Activated T-helper 1 cell treated with anti-CD3 and anti-CD28 coated beads, Interleukin-2, amount 50 U/mL, for 16 hours (primary cell): Measurements from ENCODE around the gene RNGTT.
"Not testable (repeated sequence)": the region's sequence is repeated elsewhere in the genome, so short reads cannot be mapped to it uniquely, and the experiment has no call there.

Experiments used
- DNase-seq, 2 donors: peaks; one replicate each; pipeline ENCODE4 v3.0.0-alpha.2; 2020; ENCODE audit warnings: low read depth in 1 of 2, low spot score in 1 of 2

The RNGTT gene

DNA sequence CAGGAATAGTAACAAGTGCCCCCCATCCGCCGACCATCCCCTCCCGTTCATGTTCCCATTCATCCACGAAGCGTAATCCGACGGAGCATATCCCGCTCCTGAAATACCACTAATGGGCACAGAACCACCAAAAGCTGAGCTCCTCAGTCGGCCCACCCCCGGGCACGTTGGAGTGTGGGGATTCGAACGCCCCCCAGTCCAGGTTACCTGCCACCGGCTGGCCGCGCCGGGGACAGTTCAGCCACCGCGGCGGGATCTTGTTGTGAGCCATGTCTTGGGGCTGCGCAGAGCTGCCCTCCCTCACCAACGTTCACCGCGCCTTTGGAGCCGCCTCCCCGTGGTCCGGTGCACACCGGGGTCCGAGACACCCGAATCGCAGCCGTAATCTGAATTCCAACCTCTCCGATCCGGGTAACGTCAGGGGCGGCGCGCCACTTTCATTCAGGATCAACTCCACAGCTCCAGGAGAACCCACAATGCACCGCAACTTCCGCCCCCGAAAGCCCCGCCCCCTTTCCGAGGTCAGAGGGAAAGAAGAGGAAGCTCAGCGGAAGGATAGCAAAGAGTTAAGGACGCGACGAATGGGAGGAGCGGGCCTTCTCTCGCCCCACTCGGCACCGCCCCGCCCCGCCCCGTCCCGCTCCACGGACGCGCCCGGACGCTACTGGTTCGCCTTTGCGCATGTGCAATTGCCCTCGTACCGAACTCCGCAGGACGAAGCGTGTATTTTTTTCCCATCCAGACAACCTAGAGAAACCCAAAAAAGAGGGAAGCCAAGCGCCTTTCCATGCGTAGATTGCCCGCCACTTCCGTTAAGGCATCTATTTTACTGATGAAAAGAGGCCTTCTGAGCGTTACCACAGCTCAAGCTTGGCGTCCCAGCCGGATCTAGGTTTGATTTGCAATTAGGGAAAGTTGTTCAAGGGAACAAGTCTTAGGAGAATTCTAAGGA lies at the start of gene RNGTT:
RNGTT (minus strand) TSS at position 480 of the 952 bp plus-strand sequence; CDS start at position 271, 209 bp downstream.
- DNase-seq = peak; percentile 96 to 97

DNA sequence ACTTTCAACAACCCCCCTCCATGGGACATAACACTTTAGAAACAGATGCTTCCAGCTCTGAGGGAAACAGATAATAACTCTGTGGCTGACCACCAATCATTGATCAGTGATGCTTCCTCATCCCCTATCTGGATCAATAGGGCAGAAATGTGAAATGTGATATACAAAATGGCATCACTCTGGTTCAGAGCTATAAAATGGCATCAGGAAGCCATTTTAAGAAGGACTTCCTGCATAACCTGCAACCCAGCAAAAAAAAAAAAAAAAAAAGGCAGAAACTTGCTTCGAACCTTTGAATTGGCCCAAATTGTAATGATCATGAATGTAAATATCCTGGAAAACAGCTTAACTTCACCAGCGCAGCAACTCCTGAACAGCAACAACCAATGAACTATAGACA lies 48.0 kb upstream of the RNGTT start:
- no peak for DNase-seq

DNA sequence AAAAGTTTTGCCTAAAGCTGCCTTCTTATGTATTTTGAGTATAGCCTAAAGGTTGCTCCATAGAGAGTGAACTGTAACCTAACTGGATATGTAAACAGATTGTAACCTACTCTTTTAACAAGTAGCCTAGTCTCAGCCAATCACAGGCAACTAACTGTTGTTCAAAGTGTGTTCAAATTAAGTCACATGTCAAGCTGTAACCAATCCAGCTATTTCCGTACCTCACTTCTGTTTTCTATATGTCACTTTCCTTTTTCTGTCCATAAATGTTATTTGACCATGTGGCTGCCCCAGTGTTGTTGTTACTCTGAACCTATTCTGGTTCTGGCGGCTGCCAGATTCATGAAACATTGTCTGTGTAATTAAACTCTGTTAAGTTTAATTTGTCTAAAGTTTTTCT lies 47.4 kb upstream of the RNGTT start:
- DNase-seq = no peak

DNA sequence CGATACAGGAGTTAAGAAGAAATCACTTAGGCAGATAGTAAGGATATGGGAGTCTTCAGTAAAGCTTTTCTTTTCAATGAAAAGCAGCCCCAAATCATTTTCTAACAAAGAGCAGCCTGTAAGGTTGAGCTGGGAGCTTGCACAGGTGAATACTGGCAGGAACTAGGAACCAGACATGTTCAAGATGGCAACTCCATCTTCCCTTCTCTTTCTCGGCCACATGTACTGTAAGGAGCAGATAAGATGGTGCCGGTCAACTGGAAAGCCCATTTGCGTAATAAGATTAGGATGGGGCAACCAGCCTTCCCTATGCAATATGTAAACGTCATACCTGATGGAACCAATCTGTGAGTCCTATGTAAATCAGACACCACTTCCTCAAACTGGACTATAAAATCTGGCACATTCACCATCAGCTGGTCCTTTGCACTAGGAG lies 46.2 kb upstream of the RNGTT start:
- DNase-seq = no peak

DNA sequence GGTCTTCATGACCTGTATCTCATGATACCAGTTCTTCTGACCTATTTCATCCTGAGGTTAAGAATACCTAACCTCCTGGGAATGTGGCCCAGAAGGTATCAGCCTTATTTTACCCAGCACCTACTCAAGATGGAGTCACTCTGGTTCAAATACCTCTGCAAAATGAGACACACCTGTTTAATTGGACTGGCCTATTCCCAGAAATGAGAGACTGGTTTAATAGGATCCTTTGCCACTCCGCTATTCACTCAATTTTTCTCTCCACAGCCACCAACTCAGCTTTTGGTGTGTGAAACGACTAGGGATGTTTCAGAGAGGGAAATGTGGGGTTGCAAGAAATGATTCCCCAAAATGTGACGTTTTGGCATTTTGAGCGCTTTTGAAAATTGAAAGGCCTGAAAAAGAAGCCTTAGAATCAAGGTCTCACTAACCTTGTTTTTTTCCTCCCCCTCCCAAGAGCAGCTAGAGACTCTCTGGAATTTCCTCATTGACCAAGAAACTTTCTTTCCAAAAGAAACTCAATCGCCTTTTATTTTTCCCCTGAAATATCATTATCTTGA lies 45.5 kb upstream of the RNGTT start:
- no peak for DNase-seq

DNA sequence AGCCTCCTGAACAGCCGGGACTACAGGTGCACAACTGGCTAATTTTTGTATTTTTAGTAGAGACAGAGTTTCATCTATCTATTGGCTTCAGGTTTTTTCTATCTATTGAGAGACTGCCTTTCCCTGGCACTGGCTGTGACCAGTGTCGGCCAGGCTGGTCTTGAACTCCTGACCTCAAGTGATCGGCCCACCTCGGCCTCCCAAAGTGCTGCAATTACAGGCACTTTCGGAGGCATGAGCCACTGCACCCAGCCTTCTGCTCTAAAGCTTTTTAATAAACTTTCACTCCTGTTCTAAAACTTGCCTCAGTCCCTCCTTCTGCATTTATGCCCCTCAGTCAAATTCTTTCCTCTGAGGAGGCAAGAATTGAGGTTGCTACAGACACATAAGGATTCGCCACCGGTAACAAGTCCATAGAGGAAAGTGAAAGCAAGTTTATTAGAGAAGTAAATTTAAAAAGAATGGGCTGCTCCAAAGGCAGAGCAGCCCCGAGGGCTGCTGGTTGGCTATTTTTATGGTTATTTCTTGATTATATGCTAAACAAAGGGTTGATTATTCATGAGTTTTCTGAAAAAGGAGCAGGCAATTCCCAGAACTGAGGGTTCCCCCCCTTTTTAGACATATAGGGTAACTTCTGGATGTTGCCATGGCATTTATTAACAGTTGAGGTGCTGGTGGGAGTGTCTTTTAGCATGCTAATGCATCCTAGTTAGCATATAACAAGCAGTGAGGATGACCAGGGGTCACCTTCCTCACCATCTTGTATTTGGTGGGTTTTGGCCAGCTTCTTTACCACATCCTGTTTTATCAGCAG lies 44.8 kb upstream of the RNGTT start:
- no peak for DNase-seq

DNA sequence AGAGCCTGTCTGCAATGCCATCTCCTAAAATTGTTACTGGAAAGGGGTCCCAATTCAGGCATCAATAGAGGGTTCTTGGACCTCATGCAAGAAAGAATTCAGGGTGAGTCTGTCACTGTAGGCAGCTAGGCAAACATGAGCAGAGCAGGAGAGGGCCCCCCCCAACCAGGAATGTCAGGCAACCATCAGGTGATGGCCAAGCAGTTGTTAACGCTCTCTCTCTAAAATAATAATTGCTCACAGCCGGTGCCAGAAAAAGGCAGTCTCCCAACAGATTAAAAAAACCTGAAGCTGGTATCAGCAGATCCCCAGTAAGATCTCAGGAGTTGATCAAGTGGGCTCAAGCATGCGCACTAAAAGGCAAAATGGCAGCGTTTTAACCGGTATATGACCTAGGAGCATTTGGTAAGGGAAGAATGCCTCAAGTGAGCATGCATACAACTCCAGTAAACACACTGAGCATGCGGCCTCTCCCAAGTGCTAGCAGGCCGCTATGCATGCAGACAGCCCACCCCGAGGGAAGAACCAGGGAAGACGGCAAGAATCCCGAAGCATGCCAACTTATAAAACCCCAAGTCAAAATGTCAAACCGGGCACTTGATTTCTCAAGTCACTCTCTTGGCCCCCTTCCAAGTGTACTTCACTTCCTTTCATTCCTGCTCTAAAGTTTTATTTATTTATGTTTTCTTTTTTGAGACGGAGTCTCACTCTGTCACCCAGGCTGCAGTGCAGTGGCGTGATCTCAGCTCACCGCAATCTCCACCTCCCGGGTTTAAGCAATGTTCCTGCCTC lies 44.0 kb upstream of the RNGTT start:
- no peak for DNase-seq

DNA sequence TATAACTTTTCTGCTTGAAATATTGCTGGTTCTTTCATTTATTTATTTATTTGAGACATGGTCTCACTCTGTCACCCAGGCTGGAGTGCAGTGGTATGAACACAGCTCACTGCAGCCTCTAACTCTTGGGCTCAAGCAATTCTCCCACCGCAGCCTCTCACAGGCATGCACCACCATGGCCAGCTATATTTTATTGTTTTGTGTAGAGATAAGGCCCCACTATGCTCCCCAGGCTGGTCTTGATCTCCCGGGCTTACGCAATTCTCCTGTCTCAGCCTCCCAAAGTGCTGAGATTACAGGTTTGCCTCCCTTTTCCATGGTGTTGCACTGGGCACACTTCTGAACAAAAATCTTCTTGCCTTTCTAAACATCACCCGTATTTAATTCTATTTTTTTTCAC lies 39.1 kb upstream of the RNGTT start:
- no peak for DNase-seq

DNA sequence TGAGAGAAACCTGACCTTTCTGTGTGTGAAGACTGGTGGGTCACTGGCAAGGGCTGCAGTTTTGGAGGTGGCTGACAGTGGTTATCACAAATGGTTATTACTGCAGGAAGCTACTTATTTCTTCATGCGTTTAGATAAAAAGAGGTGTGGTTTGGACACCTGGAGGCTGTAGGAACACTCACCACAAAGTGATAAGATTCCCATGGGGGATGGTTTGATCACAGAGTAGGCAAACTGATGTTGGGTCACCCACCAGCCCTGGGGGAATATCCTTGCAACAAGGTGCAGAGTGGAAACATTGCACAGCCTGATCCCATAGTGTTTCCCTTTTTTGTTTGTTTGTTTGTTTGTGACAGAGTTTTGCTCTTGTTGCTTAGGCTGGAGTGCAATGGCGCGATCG lies 33.9 kb upstream of the RNGTT start:
- no peak for DNase-seq

DNA sequence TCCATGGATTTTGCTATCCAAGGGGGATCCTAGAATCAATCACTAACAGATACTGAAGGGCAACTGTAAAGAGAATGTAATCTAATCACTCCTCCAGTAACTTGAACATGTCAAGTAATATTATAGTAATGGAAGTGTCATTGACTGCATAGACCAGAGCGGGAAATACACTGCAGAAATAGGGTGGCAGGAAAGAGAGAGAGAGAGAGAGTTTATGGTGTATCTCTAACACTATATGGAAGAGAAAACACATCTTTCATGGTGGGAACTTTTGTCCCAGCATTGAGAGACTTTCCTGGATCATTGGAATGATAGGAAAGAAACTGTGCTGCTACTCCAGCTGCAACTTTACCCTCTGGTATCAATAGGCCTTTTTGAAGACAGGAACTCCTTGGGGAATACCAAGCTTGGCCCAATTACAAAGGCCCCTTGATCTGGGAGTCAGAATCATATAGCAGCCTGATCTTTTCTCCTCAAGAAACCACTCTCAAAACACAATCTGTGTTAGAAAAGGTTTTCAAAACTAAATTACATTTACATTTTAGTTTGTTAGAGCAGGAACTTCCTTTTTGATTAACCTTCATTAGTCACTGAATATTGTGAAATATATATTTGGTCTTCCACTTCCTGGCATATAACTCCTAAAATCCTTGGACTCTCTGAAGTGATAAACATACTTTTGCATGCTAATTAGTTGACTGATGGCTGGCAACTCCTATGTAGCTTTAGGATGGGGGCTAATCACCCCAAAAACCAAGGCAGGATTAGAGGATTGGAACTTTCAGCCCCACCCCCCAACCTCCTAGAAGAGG lies 29.5 kb upstream of the RNGTT start:
- DNase-seq = no peak

DNA sequence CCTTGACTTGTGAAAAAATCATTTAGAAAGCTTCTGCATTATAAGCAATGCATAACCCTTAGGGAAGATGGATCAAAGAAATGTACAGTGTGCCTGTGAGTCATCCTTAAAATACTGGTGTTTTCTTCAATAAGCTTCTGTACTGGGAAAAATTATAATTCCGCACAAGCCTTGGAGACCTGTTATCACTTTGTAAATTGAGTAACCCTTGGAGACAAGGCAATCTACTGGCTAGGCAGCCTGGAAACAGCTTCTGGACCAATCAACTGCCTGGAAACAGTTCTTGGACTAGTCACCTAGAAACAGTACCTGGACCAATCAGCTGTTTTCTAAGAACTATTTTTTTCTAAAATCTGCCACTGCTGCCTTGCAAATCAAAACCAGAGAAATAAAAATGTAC lies 25.8 kb upstream of the RNGTT start:
- DNase-seq = no peak

DNA sequence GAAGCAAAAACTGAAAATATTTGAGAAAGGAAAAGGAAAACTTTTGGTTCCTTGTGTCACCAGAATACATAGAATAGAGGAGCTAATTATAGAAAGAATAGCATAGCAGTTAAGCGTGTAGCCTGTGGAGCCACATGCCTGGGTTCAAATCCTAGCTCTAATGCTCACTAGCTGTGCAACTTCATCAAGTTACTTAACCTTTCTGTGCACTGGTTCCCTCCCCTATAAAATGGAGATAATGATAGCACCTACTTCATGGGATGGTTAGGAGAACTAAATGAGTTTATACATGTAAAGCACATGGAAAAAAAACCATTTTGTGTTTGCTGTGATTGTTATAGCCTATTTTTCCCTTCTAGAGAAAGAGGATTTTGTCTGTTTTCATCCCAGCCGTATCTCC lies 24.5 kb upstream of the RNGTT start:
- no peak for DNase-seq

DNA sequence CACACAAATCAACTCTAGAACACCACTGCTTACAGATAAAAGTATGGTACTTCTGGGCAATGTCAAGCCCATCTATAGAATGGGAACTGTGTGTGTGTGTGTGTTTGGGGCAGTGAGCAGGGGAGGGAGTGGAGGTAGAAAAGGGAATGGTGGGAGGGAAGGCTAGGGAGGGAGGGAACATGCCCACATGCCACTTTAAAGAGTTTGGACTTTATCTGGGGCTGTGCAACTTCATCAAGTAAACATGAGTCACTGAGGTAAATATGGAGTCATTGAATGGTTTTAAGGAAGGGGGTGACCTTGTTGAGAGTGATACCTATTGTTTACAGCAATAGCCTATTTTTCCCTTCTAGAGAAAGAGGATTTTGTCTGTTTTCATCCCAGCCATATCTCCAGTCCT lies 22.5 kb upstream of the RNGTT start:
- DNase-seq = no peak

DNA sequence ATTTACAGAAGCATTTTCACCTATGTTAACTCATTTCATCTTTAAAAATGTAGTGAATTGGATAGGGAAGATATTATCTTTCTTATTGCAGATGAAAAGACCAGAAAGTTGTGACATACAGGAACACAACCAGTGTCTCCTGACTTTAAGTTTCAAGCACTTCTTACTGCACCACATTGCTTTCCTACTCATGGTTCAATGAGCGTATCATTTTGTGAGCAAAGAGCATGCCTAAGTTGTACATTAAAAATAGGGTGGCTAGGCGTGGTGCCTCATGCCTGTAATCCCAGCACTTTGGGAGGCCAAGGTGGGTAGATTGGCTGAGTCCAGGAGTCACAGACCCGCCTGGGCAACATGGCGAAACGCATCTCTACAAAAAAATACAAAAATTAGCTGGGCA lies 21.2 kb upstream of the RNGTT start:
- no peak for DNase-seq

DNA sequence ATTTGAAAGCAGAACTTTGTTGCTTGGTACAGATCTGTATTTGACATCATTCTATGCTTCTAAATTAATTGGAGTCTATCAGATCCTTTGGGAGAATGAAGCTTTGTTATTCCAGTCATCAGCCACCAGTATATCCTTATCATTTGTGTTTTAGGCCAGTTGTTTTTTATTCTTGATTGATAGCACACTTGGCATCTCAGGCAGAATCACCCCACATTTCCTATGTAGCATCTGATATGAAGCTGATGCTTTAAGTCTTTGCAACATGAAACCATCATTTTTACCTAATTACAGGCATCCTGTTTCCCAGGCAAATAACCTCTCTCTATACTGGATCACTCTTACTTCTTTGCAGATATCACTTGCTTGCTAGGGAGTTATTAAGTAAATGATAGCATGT lies 20.7 kb upstream of the RNGTT start:
- DNase-seq = no peak

DNA sequence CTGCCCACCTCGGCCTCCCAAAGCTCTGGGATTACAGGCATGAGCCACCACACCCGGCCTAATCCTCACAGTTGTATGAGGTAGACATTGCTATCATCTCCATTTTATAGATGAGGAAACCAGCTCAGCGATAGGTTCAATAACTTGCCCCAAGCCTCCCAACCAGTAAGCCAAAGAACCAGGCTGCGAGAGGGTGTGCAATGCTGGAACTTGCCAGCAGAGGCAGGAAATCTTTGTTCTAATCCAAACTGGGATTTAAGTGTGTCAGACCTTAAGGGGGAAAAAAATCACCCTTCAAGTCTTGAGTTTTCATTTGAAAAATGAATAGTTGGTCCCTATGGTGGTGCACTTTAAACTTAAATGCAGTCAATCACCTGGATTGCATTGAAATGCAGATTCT lies 20.1 kb upstream of the RNGTT start:
- DNase-seq = no peak

DNA sequence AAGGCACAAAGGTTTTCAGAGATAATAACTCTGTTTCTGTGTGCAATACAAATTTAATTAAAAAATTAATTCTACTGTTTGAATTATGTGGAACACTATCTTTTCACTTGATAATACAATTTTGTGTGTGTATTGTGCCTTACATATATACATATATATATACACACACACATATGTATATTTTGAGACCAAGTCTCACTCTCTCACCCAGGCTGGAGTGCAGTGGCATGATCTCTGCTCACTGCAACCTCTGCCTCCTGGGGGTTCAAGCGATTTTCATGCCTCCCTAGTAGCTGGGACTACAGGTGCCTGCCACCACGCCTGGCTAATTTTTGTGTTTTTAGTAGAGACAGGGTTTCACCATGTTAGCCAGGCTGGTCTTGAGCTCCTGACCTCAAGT lies 19.7 kb upstream of the RNGTT start:
- DNase-seq = not testable (repeated sequence)

DNA sequence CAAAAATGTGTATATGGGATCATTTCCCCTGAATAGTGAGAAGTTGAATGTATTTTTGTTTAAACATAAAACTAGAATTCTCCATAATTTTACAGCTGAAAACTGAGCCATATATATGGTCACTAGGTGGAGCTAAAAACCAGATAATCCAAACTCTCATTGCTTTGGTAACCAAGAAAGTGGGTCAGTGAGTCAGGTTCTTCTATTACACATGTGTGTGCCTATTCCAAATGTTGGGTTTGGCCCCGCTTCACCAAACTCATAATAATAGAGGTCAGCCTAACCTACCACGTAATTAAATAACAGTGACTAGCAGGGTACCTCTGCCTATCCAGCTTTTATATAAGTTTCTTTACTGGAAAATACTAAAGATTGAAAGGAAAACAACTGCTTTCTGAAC lies 19.3 kb upstream of the RNGTT start:
- no peak for DNase-seq

DNA sequence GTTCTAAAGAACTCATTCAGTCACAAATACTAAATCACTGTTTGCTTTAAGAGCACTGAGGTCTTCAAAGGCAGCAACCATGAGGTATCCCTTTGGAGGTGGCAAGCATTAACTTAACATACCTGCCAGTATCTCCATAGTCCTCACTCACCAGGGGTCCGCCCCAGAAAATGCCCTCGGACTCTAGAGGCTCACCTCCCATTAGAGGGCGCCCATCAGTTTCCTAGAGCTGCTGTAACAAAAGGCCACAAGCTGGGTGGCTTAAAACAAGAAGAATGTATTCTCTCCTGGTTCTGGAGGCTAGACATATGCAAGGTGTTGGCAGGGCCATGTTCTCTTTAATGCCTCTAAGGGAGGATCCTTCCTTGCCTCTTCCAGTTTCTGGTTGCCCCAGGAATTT lies 12.0 kb upstream of the RNGTT start:
- DNase-seq = no peak
